Measurements from ENCODE around the gene RABL6.
"Not testable (repeated sequence)": the region's sequence is repeated elsewhere in the genome, so short reads cannot be mapped to it uniquely, and the experiment has no call there.

The RABL6 gene

DNA sequence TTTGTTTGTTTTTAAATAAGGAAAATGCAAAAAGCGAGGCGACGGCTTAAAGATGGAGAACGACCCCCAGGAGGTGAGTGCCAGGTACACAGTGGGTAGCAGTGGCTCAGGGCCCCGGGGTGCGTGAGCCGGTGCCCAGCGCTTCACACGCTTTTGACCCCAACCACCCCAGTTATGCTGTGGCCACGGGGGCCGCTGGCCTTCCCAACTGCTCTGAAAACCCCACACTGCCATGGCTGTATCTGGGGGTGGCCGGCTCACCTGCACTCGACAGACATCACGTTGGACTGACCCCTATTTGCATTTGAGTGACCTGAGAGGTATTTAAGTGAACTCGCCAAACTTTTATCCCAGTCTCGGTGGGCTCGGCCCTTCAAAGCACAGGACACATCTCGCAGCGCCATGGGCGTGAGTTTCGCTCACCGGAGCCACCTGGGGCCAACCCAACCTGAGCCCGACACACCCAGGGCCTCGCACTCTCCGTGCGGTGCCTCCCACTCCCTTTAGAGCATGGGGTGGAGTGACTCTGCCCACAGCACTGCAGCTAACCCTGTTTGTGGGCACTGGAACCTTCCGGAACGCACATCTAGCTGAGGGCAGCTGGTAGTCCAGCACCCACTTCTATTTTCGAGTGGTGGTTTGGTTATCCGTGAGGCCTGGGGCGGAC is 20.9 kb downstream of the RABL6 start:
- no peak overlapping the region for H3K4me3 ChIP-seq (replicated peaks in 1 of 2; ENCODE audit: low read depth in 2 of 2, low read length in 2 of 2)
- TF ChIP-seq, protein P1, sequence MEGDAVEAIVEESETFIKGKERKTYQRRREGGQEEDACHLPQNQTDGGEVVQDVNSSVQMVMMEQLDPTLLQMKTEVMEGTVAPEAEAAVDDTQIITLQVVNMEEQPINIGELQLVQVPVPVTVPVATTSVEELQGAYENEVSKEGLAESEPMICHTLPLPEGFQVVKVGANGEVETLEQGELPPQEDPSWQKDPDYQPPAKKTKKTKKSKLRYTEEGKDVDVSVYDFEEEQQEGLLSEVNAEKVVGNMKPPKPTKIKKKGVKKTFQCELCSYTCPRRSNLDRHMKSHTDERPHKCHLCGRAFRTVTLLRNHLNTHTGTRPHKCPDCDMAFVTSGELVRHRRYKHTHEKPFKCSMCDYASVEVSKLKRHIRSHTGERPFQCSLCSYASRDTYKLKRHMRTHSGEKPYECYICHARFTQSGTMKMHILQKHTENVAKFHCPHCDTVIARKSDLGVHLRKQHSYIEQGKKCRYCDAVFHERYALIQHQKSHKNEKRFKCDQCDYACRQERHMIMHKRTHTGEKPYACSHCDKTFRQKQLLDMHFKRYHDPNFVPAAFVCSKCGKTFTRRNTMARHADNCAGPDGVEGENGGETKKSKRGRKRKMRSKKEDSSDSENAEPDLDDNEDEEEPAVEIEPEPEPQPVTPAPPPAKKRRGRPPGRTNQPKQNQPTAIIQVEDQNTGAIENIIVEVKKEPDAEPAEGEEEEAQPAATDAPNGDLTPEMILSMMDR (IDR thresholded peaks at IDR 0.05; ENCODE audit: low read depth, low read length): no peak
- no peak for DNase-seq (ENCODE audit: low read depth in 2 of 2)

- no peak for DNase-seq (ENCODE audit: low read depth in 2 of 2)
- no peak overlapping the region for H3K4me3 ChIP-seq (replicated peaks in 1 of 2; ENCODE audit: low read depth in 2 of 2, low read length in 2 of 2)
- TF ChIP-seq, protein P1 (IDR thresholded peaks at IDR 0.05; ENCODE audit: low read depth, low read length): no peak
These were observed 21.7 kb downstream of the RABL6 start for GRCh38 chr9:136829412-136829811.

DNA sequence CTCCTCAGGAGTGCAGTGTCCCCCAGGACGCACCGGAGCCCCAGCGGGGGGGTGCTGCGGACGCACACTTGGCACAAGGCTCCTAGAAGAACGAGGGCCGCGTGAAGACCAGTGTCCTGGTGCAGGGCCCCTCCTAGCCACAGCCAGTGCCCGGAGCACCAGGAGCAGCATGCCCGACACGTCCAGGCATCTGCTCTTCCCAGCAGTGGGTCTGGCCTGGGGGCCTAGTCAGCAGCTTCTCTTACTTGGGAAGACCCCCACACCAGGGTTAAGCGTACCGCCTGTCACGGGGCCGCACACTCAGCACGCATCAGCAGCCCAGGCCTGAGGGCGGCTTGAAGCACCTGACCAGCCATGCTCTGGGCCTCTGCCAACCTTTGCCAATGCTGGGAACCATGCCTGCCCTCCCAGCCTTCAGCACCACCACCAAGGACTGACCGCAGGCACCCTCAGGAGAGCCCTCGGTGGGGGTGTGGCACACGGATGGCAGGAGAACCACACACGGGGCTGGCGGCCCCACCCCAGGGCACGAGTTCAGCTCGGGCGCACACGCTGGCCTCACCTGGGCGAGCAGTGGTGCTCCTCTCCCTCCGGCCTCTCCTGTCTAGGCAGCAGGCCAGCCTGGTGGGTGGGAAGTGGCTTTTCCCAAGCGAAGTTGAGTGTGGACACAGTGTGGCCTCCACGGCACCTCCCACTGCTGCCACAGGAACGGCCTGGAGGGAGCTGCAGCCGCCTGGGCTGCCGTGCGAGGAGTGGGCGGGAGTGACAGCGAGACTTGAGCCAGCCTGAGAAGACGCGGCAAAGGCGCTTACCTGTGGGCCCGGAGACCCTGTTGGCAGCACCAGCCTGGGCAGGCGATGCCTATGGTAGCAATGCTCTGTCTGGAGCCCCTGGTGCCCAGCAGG is 22.5 kb downstream of the RABL6 start:
- no peak overlapping the region for H3K4me3 ChIP-seq (replicated peaks in 1 of 2; ENCODE audit: low read depth in 2 of 2, low read length in 2 of 2)
- DNase-seq (ENCODE audit: low read depth in 2 of 2): no peak
- TF ChIP-seq, protein P1 (IDR thresholded peaks at IDR 0.05; ENCODE audit: low read depth, low read length): no peak

GRCh38 chr9:136831002-136831719 is 23.4 kb downstream of the RABL6 start:
- H3K4me3 ChIP-seq (replicated peaks in 1 of 2; ENCODE audit: low read depth in 2 of 2, low read length in 2 of 2): no peak overlapping the region
- TF ChIP-seq, protein P1 (IDR thresholded peaks at IDR 0.05; ENCODE audit: low read depth, low read length): no peak
- no peak for DNase-seq (ENCODE audit: low read depth in 2 of 2)

- no peak for DNase-seq (ENCODE audit: low read depth in 2 of 2)
- no peak overlapping the region for H3K4me3 ChIP-seq (replicated peaks in 1 of 2; ENCODE audit: low read depth in 2 of 2, low read length in 2 of 2)
- TF ChIP-seq, protein P1 (IDR thresholded peaks at IDR 0.05; ENCODE audit: low read depth, low read length): no peak
These were observed 24.0 kb downstream of the RABL6 start for GRCh38 chr9:136831720-136832104.

DNA sequence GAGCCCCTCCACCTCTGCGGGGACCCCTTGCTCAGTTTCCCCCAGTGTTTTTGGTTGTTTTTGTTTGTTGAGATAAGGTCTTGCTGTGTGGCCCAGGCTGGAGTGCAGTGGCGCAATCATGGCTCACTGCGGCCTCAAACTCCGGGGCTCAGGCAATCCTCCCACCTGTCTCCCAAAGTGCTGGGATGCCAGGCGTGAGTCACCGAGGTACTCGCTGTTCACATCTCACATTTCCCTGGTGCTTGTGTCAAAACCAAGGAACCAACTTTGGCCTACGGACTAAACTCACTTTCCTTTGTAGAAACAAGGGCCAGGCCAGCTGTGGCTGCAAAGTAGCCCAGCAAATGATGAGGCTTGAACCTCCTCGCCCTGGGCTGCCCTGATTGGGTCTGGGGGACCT is 24.8 kb downstream of the RABL6 start:
- no peak for DNase-seq (ENCODE audit: low read depth in 2 of 2)
- TF ChIP-seq, protein P1 (IDR thresholded peaks at IDR 0.05; ENCODE audit: low read depth, low read length): no peak
- no peak overlapping the region for H3K4me3 ChIP-seq (replicated peaks in 1 of 2; ENCODE audit: low read depth in 2 of 2, low read length in 2 of 2)

- H3K4me3 ChIP-seq (replicated peaks in 1 of 2; ENCODE audit: low read depth in 2 of 2, low read length in 2 of 2); DNase-seq (ENCODE audit: low read depth in 2 of 2): not testable (repeated sequence)
These were observed 25.8 kb downstream of the RABL6 start for GRCh38 chr9:136833381-136834048.

All from cardiac fibroblast (primary cell).